Caco-2 (cell line): Measurements from ENCODE around the gene TRIO. TPM values are rescaled to one million over a fixed set of nuclear protein-coding genes. Genes with fewer than 3 reads are reported as not detected.

Experiments used
- BruUV-seq: library from RNA; stranded (reverse); fragments of 400-500 nt; replicated peaks from 2 replicates; lab custom pipeline; 2021; lab: Mats Ljungman, UMichigan
- CTCF ChIA-PET: fragments of 300-600 bp; sonication (Branson Sonifier 250); formaldehyde crosslinking; loops from one replicate; lab custom pipeline; 2022; ENCODE audit warnings: antibody characterized with exemption; lab: Charles Lee
- POLR2A ChIA-PET: fragments of 300-600 bp; sonication (Branson Sonifier 250); formaldehyde crosslinking; loops from one replicate; lab custom pipeline; 2022; ENCODE audit warnings: antibody characterized with exemption; lab: Charles Lee
- DNase-seq, 2 experiments: peaks; one replicate each; pipeline versions ENCODE4 v3.0.0 to v3.0.0-alpha.2; 2020 to 2022
- H3K27me3 ChIP-seq: replicated peaks from 2 replicates; pipeline ENCODE4 v1.6.0; 2011; ENCODE audit warnings: low read length; ENCODE audit not compliant: control insufficient read depth, insufficient read depth
- H3K36me3 ChIP-seq: 2 replicates; pipeline ENCODE4 v1.5.1; 2011; ENCODE audit warnings: low read length; ENCODE audit not compliant: control insufficient read depth, insufficient read depth
- H3K4me1 ChIP-seq: fragments of 250-450 bp; sonication (Bioruptor Pico); 2 replicates; pipeline ENCODE4 v1.5.1; 2020; ENCODE audit warnings: mild to moderate bottlenecking
- H3K4me3 ChIP-seq: 2 replicates; pipeline ENCODE4 v1.5.1; 2011; ENCODE audit warnings: low read depth, mild to moderate bottlenecking, control low read depth, low read length
- H3K9me3 ChIP-seq: fragments of 250-450 bp; sonication (Bioruptor Pico); 2 replicates; pipeline ENCODE4 v1.5.1; 2020; ENCODE audit warnings: mild to moderate bottlenecking, moderate library complexity
- H3K27ac Mint-ChIP-seq: one replicate; pipeline ENCODE4 v1.8.0; 2022; ENCODE audit warnings: mixed read lengths; ENCODE audit not compliant: unreplicated experiment
- H3K27me3 Mint-ChIP-seq: one replicate; pipeline ENCODE4 v1.8.0; 2022; ENCODE audit warnings: mixed read lengths; ENCODE audit not compliant: insufficient read depth, unreplicated experiment
- H3K36me3 Mint-ChIP-seq: one replicate; pipeline ENCODE4 v1.8.0; 2022; ENCODE audit warnings: mild to moderate bottlenecking, mixed read lengths; ENCODE audit not compliant: insufficient read depth, unreplicated experiment
- H3K4me1 Mint-ChIP-seq: one replicate; pipeline ENCODE4 v1.8.0; 2022; ENCODE audit warnings: low read depth, mixed read lengths; ENCODE audit not compliant: unreplicated experiment
- H3K4me3 Mint-ChIP-seq: one replicate; pipeline ENCODE4 v1.8.0; 2022; ENCODE audit warnings: mild to moderate bottlenecking, moderate library complexity, mixed read lengths; ENCODE audit not compliant: unreplicated experiment
- H3K9me3 Mint-ChIP-seq: one replicate; pipeline ENCODE4 v1.8.0; 2022; ENCODE audit warnings: mixed read lengths; ENCODE audit not compliant: unreplicated experiment
- intact Hi-C: fragments of 100-400 bp; cut with micrococcal nuclease; formaldehyde crosslinking; loops from one replicate; pipeline ENCODE4 v1.10.0; 2022; ENCODE audit not compliant: unreplicated experiment
- total RNA-seq: library from RNA; stranded (reverse); gene quantifications from 2 replicates; pipeline ENCODE4 v1.2.3, GENCODE V29; 2022
- TF ChIP-seq, protein P1 (sequence below), 2 experiments: fragments of 200-600 bp in 1 of 2; IDR thresholded peaks; 1 replicate in 1 of 2; 2 replicates in 1 of 2; pipeline versions ENCODE4 v1.5.1 to v1.8.0; 2011 to 2022; ENCODE audit warnings: antibody characterized with exemption in 1 of 2, control low read depth in 1 of 2, inconsistent platforms in 1 of 2, low read depth in 1 of 2, low read length in 1 of 2, mild to moderate bottlenecking in 1 of 2, moderate library complexity in 1 of 2; ENCODE audit not compliant: insufficient read depth in 1 of 2, severe bottlenecking in 1 of 2, unreplicated experiment in 1 of 2

The TRIO gene
- total RNA-seq, 1 experiment from 2014 or later: 92.0 TPM

DNA sequence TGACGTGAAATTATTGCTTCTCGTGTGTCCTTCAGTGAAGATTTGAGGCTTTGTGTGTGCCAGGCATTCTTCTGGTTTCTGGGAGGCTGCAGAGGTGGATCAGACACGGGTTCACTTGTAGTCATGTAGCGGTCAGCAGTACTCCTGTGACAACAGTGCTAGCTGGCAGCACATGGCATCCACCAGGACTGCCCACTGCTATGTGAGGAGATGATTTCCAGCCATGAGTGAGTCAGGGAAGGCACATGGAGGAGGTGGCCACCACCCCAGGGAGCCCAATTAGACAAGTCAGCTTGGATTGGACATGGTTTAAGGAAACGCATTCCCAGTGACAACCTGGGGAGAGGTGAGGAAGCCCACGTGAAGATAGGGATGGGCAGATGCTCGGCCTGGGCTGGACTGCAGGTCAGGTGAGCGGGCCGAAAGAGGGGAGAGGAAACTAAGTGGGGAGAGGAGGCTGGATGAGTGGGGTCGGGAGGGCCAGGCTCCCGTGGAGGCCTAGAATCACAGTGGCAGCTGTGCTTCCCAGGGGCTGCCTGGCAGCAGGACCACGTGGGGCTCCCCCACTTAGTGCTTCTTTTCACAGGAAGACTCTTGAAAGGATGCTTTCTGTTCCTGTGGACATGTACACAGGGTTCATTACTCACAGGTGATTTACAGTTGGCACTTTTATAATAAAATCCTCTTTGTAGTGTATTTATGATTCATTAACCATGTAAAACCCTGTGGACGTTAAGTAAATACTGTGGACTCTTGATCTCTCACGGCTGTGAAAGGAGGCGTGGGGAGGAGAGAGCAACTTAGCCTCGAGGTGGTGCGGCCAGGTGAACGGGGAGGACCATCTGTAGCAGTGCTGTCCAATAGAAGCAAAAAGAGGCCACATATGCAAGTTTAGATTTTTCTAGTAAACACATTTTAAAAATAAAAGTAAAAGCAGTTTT lies 358.5 kb downstream of the TRIO start:
- CTCF ChIA-PET: no interaction called here
- POLR2A ChIA-PET: no interaction called here
- no peak overlapping the region for H3K4me3 ChIP-seq
- Mint-ChIP-seq H3K36me3 (peaks cover 64% of the 10 kb centered on the region), H3K27me3 (no peaks in the 10 kb centered on the region), H3K9me3 (no peaks in the 10 kb centered on the region), H3K4me3 (no peak overlapping the region), H3K4me1 (no peaks in the 10 kb centered on the region), H3K27ac (no peak overlapping the region)
- H3K36me3 ChIP-seq: peaks cover 1% of the 10 kb centered on the region
- BruUV-seq: no TSS peak
- TF ChIP-seq, protein P1, sequence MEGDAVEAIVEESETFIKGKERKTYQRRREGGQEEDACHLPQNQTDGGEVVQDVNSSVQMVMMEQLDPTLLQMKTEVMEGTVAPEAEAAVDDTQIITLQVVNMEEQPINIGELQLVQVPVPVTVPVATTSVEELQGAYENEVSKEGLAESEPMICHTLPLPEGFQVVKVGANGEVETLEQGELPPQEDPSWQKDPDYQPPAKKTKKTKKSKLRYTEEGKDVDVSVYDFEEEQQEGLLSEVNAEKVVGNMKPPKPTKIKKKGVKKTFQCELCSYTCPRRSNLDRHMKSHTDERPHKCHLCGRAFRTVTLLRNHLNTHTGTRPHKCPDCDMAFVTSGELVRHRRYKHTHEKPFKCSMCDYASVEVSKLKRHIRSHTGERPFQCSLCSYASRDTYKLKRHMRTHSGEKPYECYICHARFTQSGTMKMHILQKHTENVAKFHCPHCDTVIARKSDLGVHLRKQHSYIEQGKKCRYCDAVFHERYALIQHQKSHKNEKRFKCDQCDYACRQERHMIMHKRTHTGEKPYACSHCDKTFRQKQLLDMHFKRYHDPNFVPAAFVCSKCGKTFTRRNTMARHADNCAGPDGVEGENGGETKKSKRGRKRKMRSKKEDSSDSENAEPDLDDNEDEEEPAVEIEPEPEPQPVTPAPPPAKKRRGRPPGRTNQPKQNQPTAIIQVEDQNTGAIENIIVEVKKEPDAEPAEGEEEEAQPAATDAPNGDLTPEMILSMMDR (IDR thresholded peaks at IDR 0.05; ENCODE audit: insufficient read depth in 1 of 2, low read depth in 1 of 2, low read length in 1 of 2, severe bottlenecking in 1 of 2, unreplicated experiment in 1 of 2): no peak
- H3K4me1 ChIP-seq: no peaks in the 10 kb centered on the region
- no peaks in the 10 kb centered on the region for H3K9me3 ChIP-seq
- intact Hi-C loops: no loop called here
- H3K27me3 ChIP-seq: no peaks in the 10 kb centered on the region
- no peak for DNase-seq

DNA sequence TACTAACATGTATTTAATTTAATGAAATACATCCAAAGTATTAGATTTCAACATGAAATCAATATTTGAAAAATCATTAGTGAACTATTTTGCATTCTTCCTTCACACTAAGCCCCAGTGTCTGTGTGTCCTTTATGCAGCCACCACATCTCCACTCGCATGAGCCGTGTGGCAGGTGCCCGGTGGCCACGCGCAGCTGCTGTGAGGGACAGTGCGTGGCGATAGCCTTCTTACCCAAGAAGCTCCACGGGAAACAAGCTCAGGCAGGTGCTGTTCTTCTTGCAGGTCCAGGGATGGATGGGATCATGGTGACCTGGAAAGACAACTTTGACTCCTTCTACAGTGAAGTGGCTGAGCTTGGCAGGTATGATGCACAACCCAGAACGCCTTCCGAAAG lies 359.1 kb downstream of the TRIO start:
- no peaks in the 10 kb centered on the region for H3K9me3 ChIP-seq
- Mint-ChIP-seq H3K4me1 (no peaks in the 10 kb centered on the region), H3K4me3 (no peak overlapping the region), H3K36me3 (peaks cover 62% of the 10 kb centered on the region), H3K27me3 (no peaks in the 10 kb centered on the region), H3K9me3 (no peaks in the 10 kb centered on the region), H3K27ac (no peak overlapping the region)
- no peaks in the 10 kb centered on the region for H3K27me3 ChIP-seq
- ChIA-PET CTCF (no interaction called here), POLR2A (no interaction called here)
- no peak for DNase-seq
- intact Hi-C loops: no loop called here
- no peak overlapping the region for H3K4me3 ChIP-seq
- no peaks in the 10 kb centered on the region for H3K4me1 ChIP-seq
- no TSS peak for BruUV-seq
- TF ChIP-seq, protein P1 (IDR thresholded peaks at IDR 0.05; ENCODE audit: insufficient read depth in 1 of 2, low read depth in 1 of 2, low read length in 1 of 2, severe bottlenecking in 1 of 2, unreplicated experiment in 1 of 2): no peak
- peaks cover 1% of the 10 kb centered on the region for H3K36me3 ChIP-seq

DNA sequence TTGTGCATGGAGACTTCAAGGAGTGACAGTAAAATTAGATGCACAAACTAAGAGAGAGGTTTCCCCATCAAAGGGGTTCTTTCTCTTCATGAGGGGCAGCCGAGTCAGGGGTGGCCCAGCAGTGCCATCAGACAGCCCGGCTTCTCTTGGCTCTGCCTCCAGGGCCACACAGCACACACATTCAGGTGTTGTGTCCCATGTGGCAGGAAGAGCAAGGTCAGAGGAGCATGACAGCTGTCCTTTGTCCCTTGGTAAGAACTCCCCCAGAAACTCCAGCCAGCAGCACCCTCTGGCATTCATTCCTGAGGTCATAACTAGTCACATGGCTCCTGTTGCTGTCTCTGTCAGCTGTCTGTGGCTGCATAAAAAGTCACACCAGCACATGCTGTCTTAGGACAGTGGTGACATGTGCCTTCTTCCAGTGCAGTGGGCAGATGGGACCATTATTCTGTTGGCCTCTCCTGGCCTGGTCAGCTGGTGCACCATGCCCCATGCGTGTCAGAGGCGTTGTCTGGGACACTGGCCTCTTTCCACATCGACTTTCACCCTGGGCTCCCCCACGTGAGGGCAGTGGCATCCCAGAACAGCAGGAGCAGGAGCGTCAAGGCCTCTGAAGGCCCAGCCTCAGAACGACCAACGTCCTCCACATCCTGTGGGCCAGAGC lies 360.0 kb downstream of the TRIO start:
- CTCF ChIA-PET: no interaction called here
- Histone ChIP-seq H3K27me3 (no peaks in the 10 kb centered on the region), H3K4me1 (no peaks in the 10 kb centered on the region), H3K4me3 (no peak overlapping the region), H3K9me3 (no peaks in the 10 kb centered on the region), H3K36me3 (peaks cover 1% of the 10 kb centered on the region)
- POLR2A ChIA-PET: no interaction called here
- no peak for DNase-seq
- Mint-ChIP-seq H3K27me3 (no peaks in the 10 kb centered on the region), H3K4me3 (no peak overlapping the region), H3K36me3 (peaks cover 61% of the 10 kb centered on the region), H3K9me3 (no peaks in the 10 kb centered on the region), H3K27ac (no peak overlapping the region), H3K4me1 (no peaks in the 10 kb centered on the region)
- no TSS peak for BruUV-seq
- intact Hi-C loops: no loop called here
- TF ChIP-seq, protein P1 (IDR thresholded peaks at IDR 0.05; ENCODE audit: insufficient read depth in 1 of 2, low read depth in 1 of 2, low read length in 1 of 2, severe bottlenecking in 1 of 2, unreplicated experiment in 1 of 2): no peak
